ENCODE data around the gene GATA2.

- TF ChIP-seq EP300 (IDR thresholded peaks at IDR 0.05; ENCODE audit: borderline replicate concordance), result no peak
- TF ChIP-seq NFIC (IDR thresholded peaks at IDR 0.05), result no peak
Observed at GRCh38 chr3:128486681-128487537, 6.1 kb downstream of the GATA2 start.
